ENCODE measurements around the gene FOCAD. TPM values are rescaled to one million over a fixed set of nuclear protein-coding genes. Genes with fewer than 3 reads are reported as not detected.

The FOCAD gene
- total and polyA plus RNA-seq, 2 donors, result 12.7 to 32.3 TPM

GRCh38 chr9:20788526-20789451 is 104.7 kb downstream of the FOCAD start:
- DNase-seq (ENCODE audit: low read depth in 6 of 9, low spot score in 9 of 9), result no peak
- no peak overlapping the region for H3K4me3 ChIP-seq (ENCODE audit: low read length in 2 of 2)
- H3K27ac ChIP-seq (ENCODE audit: low read depth in 1 of 2, low read length in 1 of 2), result no peak overlapping the region
- no peaks in the 10 kb centered on the region for H3K27me3 ChIP-seq (ENCODE audit: control insufficient read depth in 2 of 2, insufficient read depth in 1 of 2, low read length in 1 of 2)
- no peaks in the 10 kb centered on the region for H3K9me3 ChIP-seq (ENCODE audit: control insufficient read depth in 2 of 2, insufficient read depth in 1 of 2, low read length in 1 of 2)
- 96% methylated on average over 3 of the region's 3 CpGs for WGBS
- H3K4me1 ChIP-seq (ENCODE audit: control insufficient read depth in 2 of 2, insufficient read depth in 2 of 2, low read length in 2 of 2), result no peaks in the 10 kb centered on the region
- H3K36me3 ChIP-seq (ENCODE audit: control insufficient read depth in 2 of 2, insufficient read depth in 2 of 2, low read length in 1 of 2), result peaks cover 0 to 3% of the 10 kb centered on the region in 2 donors

GRCh38 chr9:20790721-20791120 is 106.7 kb downstream of the FOCAD start:
- no peaks in the 10 kb centered on the region for H3K4me1 ChIP-seq (ENCODE audit: control insufficient read depth in 2 of 2, insufficient read depth in 2 of 2, low read length in 2 of 2)
- H3K27ac ChIP-seq (ENCODE audit: low read depth in 1 of 2, low read length in 1 of 2), result no peak overlapping the region
- 98% methylated on average over 2 of the region's 2 CpGs for WGBS
- no peaks in the 10 kb centered on the region for H3K9me3 ChIP-seq (ENCODE audit: control insufficient read depth in 2 of 2, insufficient read depth in 1 of 2, low read length in 1 of 2)
- H3K4me3 ChIP-seq (ENCODE audit: low read length in 2 of 2), result no peak overlapping the region
- peaks cover 0 to 3% of the 10 kb centered on the region in 2 donors for H3K36me3 ChIP-seq (ENCODE audit: control insufficient read depth in 2 of 2, insufficient read depth in 2 of 2, low read length in 1 of 2)
- H3K27me3 ChIP-seq (ENCODE audit: control insufficient read depth in 2 of 2, insufficient read depth in 1 of 2, low read length in 1 of 2), result no peaks in the 10 kb centered on the region
- no peak for DNase-seq (ENCODE audit: low read depth in 6 of 9, low spot score in 9 of 9)

DNA sequence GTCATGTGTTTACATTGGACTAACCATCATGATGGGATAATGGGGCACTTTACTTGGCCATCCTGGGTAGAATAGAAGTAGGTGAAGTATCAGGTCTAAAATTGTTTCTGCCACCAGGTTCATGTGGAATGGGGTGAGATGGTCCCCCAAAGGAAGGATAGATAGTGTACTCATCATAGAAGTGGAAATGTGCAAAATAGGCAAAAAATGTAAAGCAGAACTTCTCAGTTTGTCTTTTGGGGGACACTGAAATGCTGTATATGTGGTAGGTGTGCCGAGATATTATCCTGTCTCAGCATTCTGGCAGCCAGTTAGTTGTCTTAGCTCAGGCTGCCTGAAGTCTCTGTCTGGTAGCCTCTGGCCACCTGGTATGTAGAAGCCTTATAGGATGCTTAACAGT is 107.6 kb downstream of the FOCAD start:
- H3K9me3 ChIP-seq (ENCODE audit: control insufficient read depth in 2 of 2, insufficient read depth in 1 of 2, low read length in 1 of 2), result no peaks in the 10 kb centered on the region
- no peak overlapping the region for H3K4me3 ChIP-seq (ENCODE audit: low read length in 2 of 2)
- no peaks in the 10 kb centered on the region for H3K4me1 ChIP-seq (ENCODE audit: control insufficient read depth in 2 of 2, insufficient read depth in 2 of 2, low read length in 2 of 2)
- no peak overlapping the region for H3K27ac ChIP-seq (ENCODE audit: low read depth in 1 of 2, low read length in 1 of 2)
- H3K36me3 ChIP-seq (ENCODE audit: control insufficient read depth in 2 of 2, insufficient read depth in 2 of 2, low read length in 1 of 2), result peaks cover 0 to 3% of the 10 kb centered on the region in 2 donors
- 100% methylated on average over 1 of the region's 1 CpG for WGBS
- no peak for DNase-seq (ENCODE audit: low read depth in 6 of 9, low spot score in 9 of 9)
- no peaks in the 10 kb centered on the region for H3K27me3 ChIP-seq (ENCODE audit: control insufficient read depth in 2 of 2, insufficient read depth in 1 of 2, low read length in 1 of 2)

GRCh38 chr9:20804489-20805250 is 120.6 kb downstream of the FOCAD start:
- H3K9me3 ChIP-seq (ENCODE audit: control insufficient read depth in 2 of 2, insufficient read depth in 1 of 2, low read length in 1 of 2), result no peaks in the 10 kb centered on the region
- DNase-seq (ENCODE audit: low read depth in 6 of 9, low spot score in 9 of 9), result no peak
- H3K4me1 ChIP-seq (ENCODE audit: control insufficient read depth in 2 of 2, insufficient read depth in 2 of 2, low read length in 2 of 2), result no peaks in the 10 kb centered on the region
- H3K27ac ChIP-seq (ENCODE audit: low read depth in 1 of 2, low read length in 1 of 2), result no peak overlapping the region
- H3K4me3 ChIP-seq (ENCODE audit: low read length in 2 of 2), result no peak overlapping the region
- 78% methylated on average over 11 of the region's 11 CpGs for WGBS
- no peaks in the 10 kb centered on the region for H3K36me3 ChIP-seq (ENCODE audit: control insufficient read depth in 2 of 2, insufficient read depth in 2 of 2, low read length in 1 of 2)
- no peaks in the 10 kb centered on the region for H3K27me3 ChIP-seq (ENCODE audit: control insufficient read depth in 2 of 2, insufficient read depth in 1 of 2, low read length in 1 of 2)

DNA sequence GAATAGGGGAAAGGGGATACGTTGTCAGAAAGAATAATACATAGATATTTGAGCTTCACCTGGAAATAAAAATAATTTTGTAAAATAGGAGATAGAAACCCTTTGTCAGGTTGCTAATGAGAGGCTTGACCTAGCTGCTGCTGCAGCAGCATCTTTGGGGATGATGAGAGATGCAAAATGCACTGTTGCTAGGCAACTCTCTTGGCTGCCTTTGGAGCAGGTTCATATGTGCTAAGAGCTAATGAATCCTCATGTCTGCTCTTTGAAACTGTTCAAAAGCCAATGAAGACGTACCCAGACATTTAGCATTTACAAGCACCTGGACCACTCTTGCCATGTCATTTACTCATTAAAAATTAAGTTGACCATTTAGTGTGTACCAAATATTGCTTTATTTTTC is 121.7 kb downstream of the FOCAD start:
- H3K4me3 ChIP-seq (ENCODE audit: low read length in 2 of 2), result no peak overlapping the region
- no peaks in the 10 kb centered on the region for H3K4me1 ChIP-seq (ENCODE audit: control insufficient read depth in 2 of 2, insufficient read depth in 2 of 2, low read length in 2 of 2)
- WGBS, result over 99% methylated on average over 2 of the region's 2 CpGs
- H3K9me3 ChIP-seq (ENCODE audit: control insufficient read depth in 2 of 2, insufficient read depth in 1 of 2, low read length in 1 of 2), result no peaks in the 10 kb centered on the region
- no peak for DNase-seq (ENCODE audit: low read depth in 6 of 9, low spot score in 9 of 9)
- no peaks in the 10 kb centered on the region for H3K36me3 ChIP-seq (ENCODE audit: control insufficient read depth in 2 of 2, insufficient read depth in 2 of 2, low read length in 1 of 2)
- no peak overlapping the region for H3K27ac ChIP-seq (ENCODE audit: low read depth in 1 of 2, low read length in 1 of 2)
- no peaks in the 10 kb centered on the region for H3K27me3 ChIP-seq (ENCODE audit: control insufficient read depth in 2 of 2, insufficient read depth in 1 of 2, low read length in 1 of 2)

DNA sequence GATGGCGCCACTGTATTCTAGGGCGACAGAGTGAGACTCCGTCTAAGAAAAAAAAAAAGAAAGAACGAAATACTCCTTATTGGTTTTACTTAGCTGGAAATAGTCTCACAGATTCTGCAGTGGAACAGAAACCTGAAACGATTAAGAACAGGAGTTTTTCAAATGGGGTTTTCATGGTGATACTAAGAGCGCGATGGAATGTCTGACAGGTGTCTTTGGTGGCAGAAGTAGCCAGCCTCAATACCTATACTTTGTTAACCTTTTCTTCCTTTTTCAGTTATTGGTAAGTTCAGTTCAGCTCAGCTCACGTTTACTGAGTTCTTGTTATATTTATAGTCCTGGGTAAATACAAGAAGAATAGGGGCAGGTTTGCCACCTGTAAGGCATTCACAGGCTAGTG is 123.9 kb downstream of the FOCAD start:
- H3K9me3 ChIP-seq (ENCODE audit: control insufficient read depth in 2 of 2, insufficient read depth in 1 of 2, low read length in 1 of 2), result no peaks in the 10 kb centered on the region
- H3K4me3 ChIP-seq (ENCODE audit: low read length in 2 of 2), result no peak overlapping the region
- H3K4me1 ChIP-seq (ENCODE audit: control insufficient read depth in 2 of 2, insufficient read depth in 2 of 2, low read length in 2 of 2), result no peaks in the 10 kb centered on the region
- no peak for DNase-seq (ENCODE audit: low read depth in 6 of 9, low spot score in 9 of 9)
- 87% methylated on average over 8 of the region's 8 CpGs for WGBS
- no peak overlapping the region for H3K27ac ChIP-seq (ENCODE audit: low read depth in 1 of 2, low read length in 1 of 2)
- H3K27me3 ChIP-seq (ENCODE audit: control insufficient read depth in 2 of 2, insufficient read depth in 1 of 2, low read length in 1 of 2), result no peaks in the 10 kb centered on the region
- H3K36me3 ChIP-seq (ENCODE audit: control insufficient read depth in 2 of 2, insufficient read depth in 2 of 2, low read length in 1 of 2), result no peaks in the 10 kb centered on the region

DNA sequence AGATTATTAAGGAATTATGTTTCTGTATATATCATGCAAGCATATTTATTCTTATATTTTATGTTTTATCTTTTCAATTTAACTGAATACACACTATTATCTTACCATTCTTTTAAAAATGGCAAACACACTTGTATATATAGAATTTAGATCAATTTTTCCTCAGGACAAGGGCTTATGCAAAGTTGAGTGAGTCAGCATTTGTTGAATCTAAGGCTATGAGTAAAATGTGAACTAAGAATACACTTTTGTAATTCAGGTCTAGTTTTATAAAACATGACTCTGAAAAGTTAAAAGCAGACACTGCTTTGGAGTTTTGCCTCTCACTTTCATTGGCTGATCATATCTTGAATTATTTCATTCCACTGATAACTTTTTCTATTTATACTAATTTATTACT is 127.8 kb downstream of the FOCAD start:
- no peak overlapping the region for H3K27ac ChIP-seq (ENCODE audit: low read depth in 1 of 2, low read length in 1 of 2)
- no peak for DNase-seq (ENCODE audit: low read depth in 6 of 9, low spot score in 9 of 9)
- no peaks in the 10 kb centered on the region for H3K4me1 ChIP-seq (ENCODE audit: control insufficient read depth in 2 of 2, insufficient read depth in 2 of 2, low read length in 2 of 2)
- H3K36me3 ChIP-seq (ENCODE audit: control insufficient read depth in 2 of 2, insufficient read depth in 2 of 2, low read length in 1 of 2), result no peaks in the 10 kb centered on the region
- H3K27me3 ChIP-seq (ENCODE audit: control insufficient read depth in 2 of 2, insufficient read depth in 1 of 2, low read length in 1 of 2), result no peaks in the 10 kb centered on the region
- H3K4me3 ChIP-seq (ENCODE audit: low read length in 2 of 2), result no peak overlapping the region
- no peaks in the 10 kb centered on the region for H3K9me3 ChIP-seq (ENCODE audit: control insufficient read depth in 2 of 2, insufficient read depth in 1 of 2, low read length in 1 of 2)

DNA sequence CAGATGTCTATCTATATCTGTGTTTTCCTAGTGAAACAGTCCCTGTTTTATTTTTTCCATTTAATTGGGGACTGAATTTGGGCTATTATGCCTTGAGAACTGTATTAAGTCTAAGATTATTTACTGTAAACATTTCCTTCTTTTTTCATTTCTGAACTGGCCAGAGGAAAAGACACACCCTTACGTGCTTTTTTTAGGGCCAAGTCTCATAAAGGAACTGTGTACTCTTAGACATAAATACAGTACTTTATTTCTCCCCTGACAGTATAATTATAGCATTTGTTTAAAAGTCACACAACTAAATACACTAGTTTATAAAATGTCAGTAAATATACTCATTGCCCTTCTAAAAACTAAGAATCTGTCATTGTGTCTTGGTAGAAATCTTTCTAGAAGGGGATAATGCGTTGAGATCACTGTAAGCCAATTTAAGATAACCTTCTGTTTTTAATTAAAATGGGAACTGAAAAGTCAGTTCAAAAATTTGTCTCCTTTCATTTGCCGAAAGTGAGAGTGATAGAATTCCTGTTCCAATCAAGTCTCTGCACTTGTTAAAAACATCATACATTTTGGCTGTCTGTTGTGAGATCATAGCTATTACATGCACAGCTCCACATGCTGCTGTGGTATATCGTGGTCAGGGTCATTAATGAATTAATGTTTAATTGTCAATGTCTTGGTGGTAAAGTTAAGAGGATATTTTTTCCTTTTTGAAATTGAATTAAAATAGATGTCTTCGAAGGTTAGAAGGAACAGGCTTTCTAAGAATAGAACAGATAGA is 132.1 kb downstream of the FOCAD start:
- Histone ChIP-seq H3K4me1 (ENCODE audit: control insufficient read depth in 2 of 2, insufficient read depth in 2 of 2, low read length in 2 of 2) (no peaks in the 10 kb centered on the region), H3K9me3 (ENCODE audit: control insufficient read depth in 2 of 2, insufficient read depth in 1 of 2, low read length in 1 of 2) (no peaks in the 10 kb centered on the region), H3K36me3 (ENCODE audit: control insufficient read depth in 2 of 2, insufficient read depth in 2 of 2, low read length in 1 of 2) (no peaks in the 10 kb centered on the region), H3K4me3 (ENCODE audit: low read length in 2 of 2) (no peak overlapping the region), H3K27ac (ENCODE audit: low read depth in 1 of 2, low read length in 1 of 2) (no peak overlapping the region), H3K27me3 (ENCODE audit: control insufficient read depth in 2 of 2, insufficient read depth in 1 of 2, low read length in 1 of 2) (no peaks in the 10 kb centered on the region)
- WGBS, result 86% methylated on average over 5 of the region's 5 CpGs
- DNase-seq (ENCODE audit: low read depth in 6 of 9, low spot score in 9 of 9), result no peak

- H3K4me3 ChIP-seq (ENCODE audit: low read length in 2 of 2), result no peak overlapping the region
- no peaks in the 10 kb centered on the region for H3K9me3 ChIP-seq (ENCODE audit: control insufficient read depth in 2 of 2, insufficient read depth in 1 of 2, low read length in 1 of 2)
- H3K36me3 ChIP-seq (ENCODE audit: control insufficient read depth in 2 of 2, insufficient read depth in 2 of 2, low read length in 1 of 2), result peaks cover 2 to 3% of the 10 kb centered on the region in 2 donors
- no peak for DNase-seq (ENCODE audit: low read depth in 6 of 9, low spot score in 9 of 9)
- no peaks in the 10 kb centered on the region for H3K27me3 ChIP-seq (ENCODE audit: control insufficient read depth in 2 of 2, insufficient read depth in 1 of 2, low read length in 1 of 2)
- no peak overlapping the region for H3K27ac ChIP-seq (ENCODE audit: low read depth in 1 of 2, low read length in 1 of 2)
- H3K4me1 ChIP-seq (ENCODE audit: control insufficient read depth in 2 of 2, insufficient read depth in 2 of 2, low read length in 2 of 2), result no peaks in the 10 kb centered on the region
Measured at GRCh38 chr9:20823051-20823450, 139.0 kb downstream of the FOCAD start.

Measured in thymus (tissue), 11 donors.